Panc1 (cell line): Measurements from ENCODE around the gene NPR3.

Experiments used
- CTCF ChIP-seq: fragments of 450-650 bp; IDR thresholded peaks from 2 replicates; pipeline ENCODE4 v1.5.1; 2017; ENCODE audit warnings: mild to moderate bottlenecking
- POLR2AphosphoS5 ChIP-seq: IDR thresholded peaks from 2 replicates; pipeline ENCODE4 v1.6.1; 2012; ENCODE audit warnings: mild to moderate bottlenecking, low read depth, low read length, moderate library complexity
- REST ChIP-seq, 2 experiments: IDR thresholded peaks; 2 replicates each; pipeline ENCODE4 v1.6.1; 2011 to 2012; ENCODE audit warnings: low read depth in 2 of 2, control low read depth in 1 of 2, low read length in 1 of 2, mild to moderate bottlenecking in 1 of 2, moderate library complexity in 1 of 2; ENCODE audit not compliant: insufficient read depth in 1 of 2
- SIN3A ChIP-seq: IDR thresholded peaks from 2 replicates; pipeline ENCODE4 v1.6.1; 2012; ENCODE audit warnings: low read depth, mild to moderate bottlenecking, low read length, moderate library complexity, borderline replicate concordance; ENCODE audit not compliant: insufficient read depth
- TCF7L2 ChIP-seq: IDR thresholded peaks from 2 replicates; pipeline ENCODE4 v1.6.1; 2011; ENCODE audit warnings: mild to moderate bottlenecking, low read depth, low read length, inconsistent platforms

- TF ChIP-seq CTCF (no peak), POLR2AphosphoS5 (no peak), REST (IDR thresholded peaks at IDR 0.05; ENCODE audit: insufficient read depth in 1 of 2, low read depth in 2 of 2, low read length in 1 of 2) (no peak), SIN3A (no peak), TCF7L2 (no peak)
Observed at GRCh38 chr5:32810804-32811203, 99.7 kb downstream of the NPR3 start.
